Peyer's patch (tissue), 4 donors: ENCODE data around the gene UBXN7.

Experiments used
- CTCF ChIP-seq, 6 experiments: fragments of 450-650 bp in 4 of 6; fragments of 200-600 bp in 2 of 6; sonication (generic) in 1 of 6; IDR thresholded peaks; one replicate each; pipeline ENCODE4 v1.5.1; 2017 to 2019; ENCODE audit warnings: antibody characterized with exemption in 6 of 6, mild to moderate bottlenecking in 3 of 6, moderate library complexity in 1 of 6
- POLR2A ChIP-seq, 2 donors: fragments of 450-650 bp; IDR thresholded peaks; one replicate each; pipeline ENCODE4 v1.5.1; 2017; ENCODE audit warnings: antibody characterized with exemption in 2 of 2, mild to moderate bottlenecking in 2 of 2, moderate library complexity in 2 of 2

- TF ChIP-seq CTCF (IDR thresholded peaks at IDR 0.05), result no peak
- no peak for TF ChIP-seq POLR2A (IDR thresholded peaks at IDR 0.05)
Observed at GRCh38 chr3:196471551-196471950, 39.3 kb upstream of the UBXN7 start.
